ENCODE data around the gene NOBOX.
"Not testable (repeated sequence)": the region's sequence is repeated elsewhere in the genome, so short reads cannot be mapped to it uniquely, and the experiment has no call there.

NOBOX gene

DNA sequence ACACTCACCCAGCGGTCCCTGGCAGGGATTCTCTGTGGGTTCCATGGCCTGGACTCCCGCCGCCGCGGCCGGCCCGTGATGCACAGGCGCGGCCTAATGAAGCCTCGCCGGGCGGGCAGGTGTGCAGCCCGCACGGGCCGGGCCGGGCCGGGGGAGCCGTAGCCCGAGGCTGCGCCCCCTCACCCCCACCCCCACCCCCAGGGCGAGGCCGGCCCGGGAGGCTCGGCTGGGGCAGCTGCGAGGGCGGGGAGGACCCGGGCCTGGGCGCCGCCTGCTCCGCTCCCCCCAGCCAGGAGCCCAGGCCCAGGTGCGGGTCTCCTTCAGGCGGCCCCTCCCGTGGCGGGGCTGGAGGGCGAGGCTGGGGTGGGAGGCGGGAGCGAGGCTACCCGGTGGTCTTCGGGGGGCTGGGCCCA, at the start of gene NOBOX:
TSS of gene NOBOX (minus strand) at position 45 of the 413 bp plus-strand sequence.
- no peak for DNase-seq

DNA sequence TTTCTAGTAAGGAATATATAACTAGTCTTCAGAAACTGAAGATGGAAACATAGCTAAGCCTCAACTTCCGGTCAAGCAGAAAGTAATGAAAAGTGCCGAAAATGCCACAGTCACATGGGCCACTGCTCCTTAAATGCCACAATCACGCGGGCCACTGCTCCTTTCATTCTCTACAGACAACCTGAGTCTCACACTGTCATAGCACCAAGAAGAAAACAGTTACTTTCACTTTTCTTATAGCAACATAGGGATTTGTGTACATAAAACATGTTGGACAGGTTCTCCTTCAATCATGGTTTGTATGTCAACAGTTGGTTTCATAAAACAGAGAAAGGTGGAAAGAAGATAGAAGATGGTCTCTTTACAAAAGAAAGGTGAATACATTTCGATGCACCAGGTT, 48.6 kb upstream of the NOBOX start:
- peak; percentile 57 for DNase-seq

DNA sequence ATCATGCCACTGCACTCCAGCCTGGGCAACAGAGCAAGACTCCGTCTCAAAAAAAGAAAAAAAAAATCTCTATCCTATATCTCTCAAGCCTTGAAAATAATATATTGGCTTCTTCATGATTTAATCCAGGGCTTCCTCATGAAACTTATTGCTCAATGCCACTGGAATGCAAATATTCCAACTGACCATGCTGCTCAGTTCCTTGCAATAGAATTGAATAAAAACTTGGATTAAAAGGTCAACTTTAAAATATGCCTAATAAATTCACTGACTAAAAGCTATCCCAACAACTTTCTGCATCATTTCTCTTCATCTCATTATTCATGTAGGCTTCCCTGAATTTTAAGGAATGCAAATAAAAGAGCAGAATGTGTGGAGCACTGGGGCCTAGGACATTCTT, 42.1 kb upstream of the NOBOX start:
- DNase-seq, result no peak

DNA sequence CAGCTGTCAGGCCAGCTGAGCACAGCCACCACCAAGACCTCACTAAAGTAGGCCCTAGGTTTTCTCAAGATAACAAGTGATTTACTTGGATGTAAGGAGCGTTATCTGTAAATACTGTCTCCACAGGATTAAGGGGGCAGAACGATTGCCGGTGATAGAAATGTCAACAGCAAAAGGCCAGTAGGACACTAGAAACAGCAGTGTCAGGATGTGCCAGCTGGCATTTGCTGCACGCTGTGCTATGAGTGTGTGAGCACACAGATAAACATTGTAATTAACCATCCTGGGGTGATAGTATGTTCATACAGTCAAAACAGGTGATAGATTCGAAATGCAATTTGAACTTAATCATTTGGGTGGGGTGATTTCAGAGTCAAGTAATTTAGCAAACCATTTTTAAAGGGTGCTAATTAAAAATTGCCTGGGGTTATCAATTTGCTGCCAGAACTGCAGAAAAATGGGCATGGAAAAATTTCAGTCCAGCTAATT, 36.3 kb upstream of the NOBOX start:
- DNase-seq, result peak; percentile 29

- no peak for DNase-seq
Observed at GRCh38 chr7:144438759-144439158, 35.3 kb upstream of the NOBOX start.

- DNase-seq, result peak; percentile 86
Observed at GRCh38 chr7:144437370-144438191, 34.1 kb upstream of the NOBOX start.

- no peak for DNase-seq
Observed at GRCh38 chr7:144436500-144436899, 33.0 kb upstream of the NOBOX start.

GRCh38 chr7:144428431-144428830, 24.9 kb upstream of the NOBOX start:
- DNase-seq, result no peak

DNA sequence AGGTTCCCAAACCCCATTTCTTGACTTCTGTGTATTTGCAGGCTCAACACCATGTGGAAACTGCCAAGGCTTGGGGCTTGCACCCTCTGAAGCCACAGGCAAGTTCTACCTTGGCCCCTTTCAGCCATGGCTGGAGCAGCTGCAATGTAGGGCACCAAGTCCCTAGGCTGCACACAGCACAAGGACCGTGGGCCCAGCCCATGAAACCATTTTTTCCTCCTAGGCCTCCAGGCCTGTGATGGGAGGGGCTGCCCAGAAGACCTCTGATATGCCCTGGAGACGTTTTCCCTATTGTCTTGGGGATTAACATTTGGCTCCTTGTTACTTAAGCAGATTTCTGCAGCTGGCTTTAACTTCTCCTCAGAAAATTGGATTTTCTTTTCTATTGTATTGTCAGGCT, 24.0 kb upstream of the NOBOX start:
- not testable (repeated sequence) for DNase-seq

DNA sequence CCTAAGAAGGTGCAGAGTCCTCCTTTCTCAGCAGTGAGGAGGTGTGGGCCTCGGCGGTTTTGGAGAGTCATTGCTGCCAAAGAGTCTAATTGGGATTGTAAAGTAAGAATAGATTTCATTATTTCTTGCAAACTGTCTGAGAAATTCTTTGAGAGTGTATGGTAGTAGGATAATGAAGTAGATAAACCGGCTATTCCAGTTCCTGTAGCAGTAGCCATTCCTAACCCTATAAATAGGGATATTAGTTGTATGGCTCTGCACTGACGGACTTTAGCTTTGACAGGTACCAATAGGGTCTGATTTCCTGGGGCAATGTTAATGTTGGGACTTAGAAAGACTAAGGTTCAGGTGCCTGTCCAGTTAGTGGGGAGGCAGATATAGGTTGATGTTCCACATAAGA, 15.4 kb upstream of the NOBOX start:
- DNase-seq, result peak; percentile 31

DNA sequence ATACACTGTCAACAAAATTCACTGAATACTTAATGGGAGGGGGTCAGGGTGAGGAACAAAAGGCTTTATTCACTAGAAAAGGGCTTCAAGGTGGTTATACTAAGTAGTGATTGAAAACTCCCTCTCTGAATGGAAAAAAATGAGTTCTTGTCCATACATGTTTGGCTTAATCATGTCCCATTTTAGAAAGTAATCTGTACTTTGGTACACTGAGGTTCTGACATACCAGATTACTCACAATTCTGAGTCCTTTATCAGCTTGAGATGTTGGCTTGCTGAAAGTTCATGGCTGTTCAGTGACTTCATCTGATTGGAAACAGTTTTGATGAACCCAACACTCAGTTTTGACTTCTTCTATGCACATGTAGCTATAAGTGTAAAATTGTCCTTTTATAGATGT, 12.8 kb upstream of the NOBOX start:
- no peak for DNase-seq

- no peak for DNase-seq
Observed at GRCh38 chr7:144415858-144416257, 12.4 kb upstream of the NOBOX start.

DNA sequence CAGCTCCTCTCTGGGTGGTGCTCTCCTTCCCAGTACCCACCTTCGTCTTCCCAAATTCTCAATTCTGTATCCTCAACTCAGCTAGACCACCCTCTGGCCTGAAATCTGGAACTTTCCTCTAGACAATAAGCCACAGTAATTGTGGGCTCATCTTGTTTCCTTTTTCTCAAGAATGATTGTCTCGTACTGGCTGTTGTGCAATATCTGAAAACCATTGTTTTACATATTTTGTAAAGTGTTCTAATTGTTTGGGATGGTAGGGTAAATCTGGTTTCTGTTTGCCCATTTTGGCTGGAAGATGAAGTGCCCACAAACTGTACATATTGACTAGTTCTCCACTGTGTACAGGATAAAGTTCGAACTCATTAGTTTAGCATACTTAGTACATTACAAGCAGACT, 11.3 kb upstream of the NOBOX start:
- no peak for DNase-seq

DNA sequence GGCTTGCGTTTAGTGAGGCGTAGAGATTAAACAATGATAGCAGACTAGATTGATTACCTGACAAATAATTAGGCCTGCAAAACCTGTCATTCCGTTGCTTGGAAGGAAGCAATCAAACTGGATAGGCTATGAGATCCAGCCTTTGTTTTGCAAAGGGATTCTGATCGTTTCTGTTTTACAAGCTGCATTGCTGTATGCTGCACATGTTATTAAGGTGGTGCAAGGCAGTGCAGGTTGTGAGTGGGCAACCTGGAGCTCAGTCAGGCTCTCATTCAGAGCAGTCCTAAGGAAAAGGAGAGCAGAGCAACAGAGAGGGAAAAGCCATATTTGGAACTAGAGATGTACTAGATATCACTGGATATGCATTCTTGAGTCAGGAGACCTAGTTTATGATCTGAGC, 6.9 kb upstream of the NOBOX start:
- no peak for DNase-seq

- no peak for DNase-seq
Observed at GRCh38 chr7:144408121-144408520, 4.6 kb upstream of the NOBOX start.

DNA sequence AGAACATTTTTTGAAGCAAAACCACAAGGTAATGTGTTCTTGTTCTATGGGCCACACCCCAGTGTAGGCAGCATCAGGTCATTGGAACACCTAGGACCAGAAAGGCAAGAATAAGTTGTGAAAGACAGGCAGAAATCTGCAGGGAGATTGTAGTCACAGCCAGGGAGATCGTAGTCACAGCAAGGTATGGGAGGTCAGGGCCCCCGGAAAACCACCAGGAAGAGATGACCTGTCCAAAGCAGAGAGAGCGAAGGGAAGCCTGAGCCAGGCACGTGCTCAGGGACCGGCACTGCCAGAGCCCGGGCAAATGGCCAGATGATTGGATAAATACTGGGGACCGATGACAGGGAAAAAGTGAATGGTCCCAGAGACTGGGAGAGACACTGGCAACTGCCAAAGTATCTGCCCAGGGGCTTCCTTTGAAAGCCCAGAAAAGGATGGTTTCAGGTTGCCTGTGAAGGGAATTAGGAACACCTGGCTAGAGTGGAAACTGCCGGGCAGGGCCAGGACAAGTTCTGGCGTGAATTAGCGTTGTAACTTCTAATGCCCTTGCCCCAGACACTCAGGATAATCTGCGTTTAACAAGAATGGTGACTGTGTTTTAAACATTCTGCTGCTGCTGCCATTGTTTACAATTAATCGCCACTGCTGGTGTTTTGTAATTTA, 3.9 kb upstream of the NOBOX start:
- DNase-seq, result no peak

DNA sequence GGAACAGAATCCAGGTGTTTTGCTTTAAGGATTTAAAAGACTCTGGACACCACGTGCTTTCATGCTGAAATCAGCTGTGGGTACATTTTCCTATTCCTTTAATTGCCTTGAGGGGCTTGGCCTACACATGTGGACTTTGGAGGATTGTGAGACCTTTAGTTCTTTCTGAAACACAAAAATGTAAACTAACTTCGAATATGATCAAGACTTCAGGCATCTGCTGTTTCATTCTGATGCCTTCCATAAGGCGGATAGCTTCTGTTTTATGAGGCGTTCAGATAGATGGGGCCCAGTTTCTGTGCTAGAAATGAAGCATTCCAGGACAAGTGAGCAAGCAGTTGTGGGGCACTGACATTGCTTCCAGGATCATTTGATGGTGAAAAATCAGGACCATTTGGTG, 1.5 kb upstream of the NOBOX start:
- DNase-seq, result no peak

GRCh38 chr7:144403102-144403501, 391 bp downstream of the NOBOX start:
- no peak for DNase-seq

DNA sequence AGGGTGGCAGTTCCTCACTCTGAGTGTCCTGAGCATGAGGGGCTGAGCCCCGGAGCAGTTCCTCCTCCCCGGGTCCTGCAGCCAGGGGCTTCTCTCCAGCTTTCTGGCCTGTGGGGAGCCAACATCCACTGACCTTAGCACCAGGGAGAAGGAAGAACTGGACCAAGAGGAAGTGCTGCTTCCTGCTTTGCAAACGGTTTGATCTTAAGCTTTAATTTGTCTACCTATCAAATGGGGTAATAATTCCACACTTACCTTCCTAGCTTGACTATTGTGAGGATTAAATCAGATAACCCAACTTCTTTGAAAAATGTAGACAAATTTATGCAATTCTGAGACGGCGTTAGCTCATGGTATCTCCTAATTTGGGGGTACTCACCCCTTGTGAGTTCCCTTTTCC, 2.0 kb downstream of the NOBOX start:
- no peak for DNase-seq

DNA sequence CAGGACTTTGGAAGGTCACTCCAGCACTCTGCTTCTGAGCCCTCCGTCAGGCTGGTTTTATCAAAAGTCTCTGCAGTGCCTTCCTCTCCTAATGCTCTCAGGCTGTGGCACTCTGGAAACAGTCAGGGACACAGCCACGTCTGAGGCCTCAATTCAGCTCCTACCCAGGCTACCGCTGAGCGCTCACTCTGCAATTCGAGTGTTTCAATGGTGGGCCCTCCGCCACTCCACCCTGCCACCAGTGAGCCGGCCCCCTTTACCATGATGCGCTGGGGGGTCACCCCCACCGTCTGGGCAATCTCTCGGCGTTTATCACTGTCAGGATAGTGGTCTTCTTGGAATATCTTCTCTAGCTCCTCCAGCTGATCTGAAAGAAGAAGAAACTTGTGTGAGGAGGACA, 3.5 kb downstream of the NOBOX start:
- no peak for DNase-seq

- DNase-seq, result no peak
Observed at GRCh38 chr7:144398911-144399310, 4.6 kb downstream of the NOBOX start.

DNA sequence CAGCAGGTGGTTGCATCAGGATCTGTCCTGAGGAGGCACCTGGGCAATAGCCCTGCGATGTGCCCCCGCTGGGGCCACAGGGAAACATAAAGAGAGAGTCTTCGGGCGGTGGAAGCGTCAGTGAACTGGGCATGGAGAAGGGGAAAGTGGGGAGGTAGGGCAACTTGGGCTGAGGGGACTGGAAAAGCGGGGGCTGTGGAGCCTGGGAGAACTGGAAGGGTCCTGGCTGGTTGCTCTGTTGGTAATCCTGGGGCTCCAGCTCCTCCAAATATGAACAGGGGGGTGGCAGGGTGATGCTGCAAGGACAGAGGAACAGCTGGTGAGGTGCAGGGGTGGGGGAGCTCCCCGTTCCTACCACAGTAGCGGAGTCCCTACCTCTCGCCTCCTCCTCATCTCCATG, 5.2 kb downstream of the NOBOX start:
- no peak for DNase-seq

DNA sequence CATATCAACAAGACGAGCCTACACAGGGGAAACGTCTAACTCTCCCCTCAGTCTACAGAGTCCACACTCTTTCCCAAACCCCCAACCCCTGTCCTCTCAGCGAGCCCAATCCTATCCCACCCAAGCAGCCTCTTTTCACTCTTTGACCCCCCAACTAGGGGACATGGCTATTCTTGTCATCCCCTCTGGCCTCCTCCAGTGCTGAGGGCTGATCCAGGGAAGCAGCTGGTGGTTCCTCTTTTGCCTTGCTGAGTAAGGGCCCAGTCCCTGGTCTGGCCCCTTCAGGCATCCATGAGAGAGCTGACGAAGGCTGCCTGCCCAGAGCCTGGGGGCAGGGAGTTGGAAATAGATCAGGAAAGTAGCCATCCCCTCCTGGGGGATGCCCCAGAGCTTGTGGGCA, 6.4 kb downstream of the NOBOX start:
- no peak for DNase-seq

- DNase-seq, result peak; percentile 79
Observed at GRCh38 chr7:144391823-144392255, 11.7 kb downstream of the NOBOX start.
